ENCODE measurements around the gene PLXDC2.

PLXDC2 gene

GRCh38 chr10:20115894-20116293, 299.7 kb downstream of the PLXDC2 start:
- no peak overlapping the region for H3K4me2 ChIP-seq (ENCODE audit: low read length)
- H4K20me1 ChIP-seq (ENCODE audit: insufficient read depth, low read length), result no peaks in the 10 kb centered on the region
- no peak overlapping the region for H3K27ac ChIP-seq (ENCODE audit: low read depth, low read length, poor library complexity, severe bottlenecking)
- TF ChIP-seq CTCF (IDR thresholded peaks at IDR 0.05; ENCODE audit: low read length) (no peak), EZH2 (IDR thresholded peaks at IDR 0.05; ENCODE audit: borderline replicate concordance, low read length) (no peak)
- no peaks in the 10 kb centered on the region for H3K27me3 ChIP-seq (ENCODE audit: insufficient read depth, low read length)
- H3F3A ChIP-seq (ENCODE audit: insufficient read depth, low read length), result no peaks in the 10 kb centered on the region
- no peaks in the 10 kb centered on the region for H3K9me2 ChIP-seq (ENCODE audit: low read depth, low read length)
- H3K9ac ChIP-seq (ENCODE audit: low read length), result no peak overlapping the region
- H3K36me3 ChIP-seq (ENCODE audit: insufficient read depth, low read length), result no peaks in the 10 kb centered on the region
- no peak overlapping the region for H3K4me3 ChIP-seq (ENCODE audit: low read depth, low read length, poor library complexity, severe bottlenecking)
- H3K9me3 ChIP-seq (ENCODE audit: low read length), result no peaks in the 10 kb centered on the region
- no peak overlapping the region for H2AFZ ChIP-seq (ENCODE audit: low read length)
- H3K4me1 ChIP-seq (ENCODE audit: insufficient read depth, low read length, severe bottlenecking), result no peaks in the 10 kb centered on the region
- no peaks in the 10 kb centered on the region for H3K79me2 ChIP-seq (ENCODE audit: insufficient read depth, low read length)

GRCh38 chr10:20117471-20117870, 301.2 kb downstream of the PLXDC2 start:
- Histone ChIP-seq H4K20me1 (ENCODE audit: insufficient read depth, low read length) (no peaks in the 10 kb centered on the region), H3K27ac (ENCODE audit: low read depth, low read length, poor library complexity, severe bottlenecking) (no peak overlapping the region), H3K9ac (ENCODE audit: low read length) (no peak overlapping the region), H3K36me3 (ENCODE audit: insufficient read depth, low read length) (no peaks in the 10 kb centered on the region), H3K4me1 (ENCODE audit: insufficient read depth, low read length, severe bottlenecking) (no peaks in the 10 kb centered on the region), H3K79me2 (ENCODE audit: insufficient read depth, low read length) (no peaks in the 10 kb centered on the region), H3K27me3 (ENCODE audit: insufficient read depth, low read length) (no peaks in the 10 kb centered on the region), H3K9me3 (ENCODE audit: low read length) (no peaks in the 10 kb centered on the region), H2AFZ (ENCODE audit: low read length) (no peak overlapping the region), H3K4me3 (ENCODE audit: low read depth, low read length, poor library complexity, severe bottlenecking) (no peak overlapping the region), H3K4me2 (ENCODE audit: low read length) (no peak overlapping the region), H3K9me2 (ENCODE audit: low read depth, low read length) (no peaks in the 10 kb centered on the region), H3F3A (ENCODE audit: insufficient read depth, low read length) (no peaks in the 10 kb centered on the region)
- no peak for TF ChIP-seq EZH2 (IDR thresholded peaks at IDR 0.05; ENCODE audit: borderline replicate concordance, low read length)
- no peak for TF ChIP-seq CTCF (IDR thresholded peaks at IDR 0.05; ENCODE audit: low read length)

- no peaks in the 10 kb centered on the region for H3K36me3 ChIP-seq (ENCODE audit: insufficient read depth, low read length)
- no peaks in the 10 kb centered on the region for H3K4me1 ChIP-seq (ENCODE audit: insufficient read depth, low read length, severe bottlenecking)
- no peak overlapping the region for H3K9ac ChIP-seq (ENCODE audit: low read length)
- no peaks in the 10 kb centered on the region for H4K20me1 ChIP-seq (ENCODE audit: insufficient read depth, low read length)
- H3K27ac ChIP-seq (ENCODE audit: low read depth, low read length, poor library complexity, severe bottlenecking), result no peak overlapping the region
- TF ChIP-seq CTCF (IDR thresholded peaks at IDR 0.05; ENCODE audit: low read length) (no peak), EZH2 (IDR thresholded peaks at IDR 0.05; ENCODE audit: borderline replicate concordance, low read length) (no peak)
- no peaks in the 10 kb centered on the region for H3K79me2 ChIP-seq (ENCODE audit: insufficient read depth, low read length)
- no peaks in the 10 kb centered on the region for H3K9me3 ChIP-seq (ENCODE audit: low read length)
- H2AFZ ChIP-seq (ENCODE audit: low read length), result no peak overlapping the region
- no peak overlapping the region for H3K4me2 ChIP-seq (ENCODE audit: low read length)
- no peaks in the 10 kb centered on the region for H3K9me2 ChIP-seq (ENCODE audit: low read depth, low read length)
- no peaks in the 10 kb centered on the region for H3K27me3 ChIP-seq (ENCODE audit: insufficient read depth, low read length)
- no peaks in the 10 kb centered on the region for H3F3A ChIP-seq (ENCODE audit: insufficient read depth, low read length)
- H3K4me3 ChIP-seq (ENCODE audit: low read depth, low read length, poor library complexity, severe bottlenecking), result no peak overlapping the region
Observed at GRCh38 chr10:20118119-20118518, 301.9 kb downstream of the PLXDC2 start.
